Naive thymus-derived CD4-positive, alpha-beta T cell (primary cell): Measurements from ENCODE around the gene PTTG2. TPM values are rescaled to one million over a fixed set of nuclear protein-coding genes. Genes with fewer than 3 reads are reported as not detected.

Experiments used
- ATAC-seq: fragments of 150-1000 bp; cut with Tn5 transposase; 2 replicates; pipeline ENCODE4 v1.10.0; 2021; ENCODE audit warnings: mild to moderate bottlenecking, moderate library complexity
- CTCF ChIA-PET: fragments of 350-600 bp; sonication (Branson Sonifier 250); formaldehyde crosslinking; loops from one replicate; lab custom pipeline; 2021; ENCODE audit warnings: antibody characterized with exemption; lab: Charles Lee
- POLR2A ChIA-PET: fragments of 350-600 bp; sonication (Branson Sonifier 250); formaldehyde crosslinking; loops from one replicate; lab custom pipeline; 2021; ENCODE audit warnings: antibody characterized with exemption, inconsistent platforms; lab: Charles Lee
- DNase-seq, 9 donors: peaks; one replicate each; pipeline versions ENCODE4 v3.0.0 to v3.0.0-alpha.2; 2020 to 2022; ENCODE audit warnings: mixed read lengths in 1 of 9
- H3K27ac ChIP-seq: one replicate; pipeline ENCODE4 v1.7.0; 2013; ENCODE audit warnings: mild to moderate bottlenecking, low read depth, low read length, moderate library complexity
- H3K27me3 ChIP-seq, 2 donors: one replicate each; pipeline ENCODE4 v1.7.0; 2013; ENCODE audit warnings: low read length in 2 of 2, mild to moderate bottlenecking in 2 of 2, moderate library complexity in 2 of 2; ENCODE audit not compliant: control insufficient read depth in 2 of 2, insufficient read depth in 2 of 2
- H3K36me3 ChIP-seq, 3 experiments: 1 replicate in 2 of 3; 2 replicates in 1 of 3; pipeline ENCODE4 v1.7.0; 2013; ENCODE audit warnings: low read length in 3 of 3, mild to moderate bottlenecking in 3 of 3, moderate library complexity in 1 of 3; ENCODE audit not compliant: insufficient read depth in 3 of 3, control insufficient read depth in 2 of 3
- H3K4me1 ChIP-seq, 2 donors: one replicate each; pipeline ENCODE4 v1.7.0; 2013; ENCODE audit warnings: low read length in 2 of 2, mild to moderate bottlenecking in 2 of 2, moderate library complexity in 1 of 2; ENCODE audit not compliant: control insufficient read depth in 2 of 2, insufficient read depth in 2 of 2
- H3K4me3 ChIP-seq: 2 replicates; pipeline ENCODE4 v1.7.0; 2013; ENCODE audit warnings: mild to moderate bottlenecking, low read length
- H3K9me3 ChIP-seq, 3 experiments: 1 replicate in 2 of 3; 2 replicates in 1 of 3; pipeline ENCODE4 v1.7.0; 2013; ENCODE audit warnings: low read length in 3 of 3; ENCODE audit not compliant: control insufficient read depth in 2 of 3
- H3K27ac Mint-ChIP-seq, 9 donors: one replicate each; pipeline ENCODE4 v1.8.0; 2020 to 2022; ENCODE audit warnings: mixed read lengths in 9 of 9, mild to moderate bottlenecking in 8 of 9, moderate library complexity in 5 of 9, inconsistent platforms in 2 of 9
- H3K27me3 Mint-ChIP-seq, 5 donors: one replicate each; pipeline ENCODE4 v1.8.0; 2021 to 2022; ENCODE audit warnings: mixed read lengths in 5 of 5, mild to moderate bottlenecking in 1 of 5
- H3K36me3 Mint-ChIP-seq, 5 donors: one replicate each; pipeline ENCODE4 v1.8.0; 2020 to 2022; ENCODE audit warnings: mixed read lengths in 5 of 5, mild to moderate bottlenecking in 3 of 5, inconsistent platforms in 1 of 5
- H3K4me1 Mint-ChIP-seq, 7 donors: one replicate each; pipeline ENCODE4 v1.8.0; 2020 to 2022; ENCODE audit warnings: mixed read lengths in 7 of 7, mild to moderate bottlenecking in 3 of 7, inconsistent platforms in 1 of 7
- H3K4me3 Mint-ChIP-seq, 10 donors: one replicate each; pipeline ENCODE4 v1.8.0; 2020 to 2022; ENCODE audit warnings: mild to moderate bottlenecking in 10 of 10, mixed read lengths in 10 of 10, moderate library complexity in 6 of 10, inconsistent platforms in 2 of 10
- H3K9me3 Mint-ChIP-seq, 11 donors: one replicate each; pipeline ENCODE4 v1.8.0; 2020 to 2022; ENCODE audit warnings: mixed read lengths in 11 of 11, mild to moderate bottlenecking in 4 of 11, inconsistent platforms in 1 of 11, moderate library complexity in 1 of 11
- intact Hi-C, 2 donors: fragments of 100-400 bp; cut with micrococcal nuclease; formaldehyde crosslinking; loops; one replicate each; pipeline ENCODE4 v1.15.1; 2023
- polyA plus RNA-seq, 2 donors: library from polyadenylated mRNA; unstranded; fragments of 300-500 nt; fragmentation: Illumina TruSeq; gene quantifications; one replicate each; pipeline ENCODE4 v1.2.3, GENCODE V29; 2021
- total RNA-seq, 6 experiments: library from RNA in 5 of 6; stranded (reverse) in 5 of 6; gene quantifications; 1 replicate in 5 of 6; 2 replicates in 1 of 6; pipeline ENCODE4 v1.2.3 and lab custom pipeline; 2021 to 2026

PTTG2 gene
- total and polyA plus RNA-seq, 7 experiments from 2014 or later = 0.56 to 2.5 (median 1.6) TPM

- DNase-seq = no peak
- no peaks in the 10 kb centered on the region for H3K27me3 ChIP-seq
- H3K9me3 ChIP-seq = no peaks in the 10 kb centered on the region
- ATAC-seq = peak; percentile 58
- no peak overlapping the region for H3K4me3 ChIP-seq
- Mint-ChIP-seq H3K27me3 (no peaks in the 10 kb centered on the region), H3K36me3 (peaks cover 8 to 57% (median 27%) of the 10 kb centered on the region in 5 donors), H3K9me3 (peaks cover 0 to 3% (median 0%) of the 10 kb centered on the region in 11 donors), H3K4me1 (peaks cover 9 to 34% (median 23%) of the 10 kb centered on the region in 7 donors), H3K4me3 (no peak overlapping the region), H3K27ac (peak overlapping the region in 2 of 9 donors; percentile 53 to 67)
- H3K27ac ChIP-seq = no peak overlapping the region
- H3K4me1 ChIP-seq = no peaks in the 10 kb centered on the region
- ChIA-PET POLR2A (no interaction called here), CTCF (no interaction called here)
- intact Hi-C loops = no loop called here
- H3K36me3 ChIP-seq = peaks cover 0 to 9% (median 0%) of the 10 kb centered on the region in 3 experiments
These were observed 8.5 kb upstream of the PTTG2 start for GRCh38 chr4:37951461-37952352.

GRCh38 chr4:37953156-37953555 lies 7.0 kb upstream of the PTTG2 start:
- Histone ChIP-seq H3K27me3 (no peaks in the 10 kb centered on the region), H3K4me3 (no peak overlapping the region), H3K36me3 (peaks cover 0 to 9% (median 0%) of the 10 kb centered on the region in 3 experiments), H3K27ac (no peak overlapping the region), H3K4me1 (no peaks in the 10 kb centered on the region), H3K9me3 (no peaks in the 10 kb centered on the region)
- DNase-seq = no peak
- peak overlapping the region in 1 of 9 donors; percentile 69 for H3K27ac Mint-ChIP-seq
- intact Hi-C loops = no loop called here
- H3K9me3 Mint-ChIP-seq = no peaks in the 10 kb centered on the region
- POLR2A ChIA-PET = interaction anchor here (1.0 kb wide), 1 partner anchor 23 kb away, joined by 3 read pairs; no protein-coding TSS in a partner anchor
- H3K4me1 Mint-ChIP-seq = peaks cover 7 to 25% (median 15%) of the 10 kb centered on the region in 7 donors
- peaks cover 8 to 52% (median 28%) of the 10 kb centered on the region in 5 donors for H3K36me3 Mint-ChIP-seq
- no peak for ATAC-seq
- H3K4me3 Mint-ChIP-seq = no peak overlapping the region
- CTCF ChIA-PET = no interaction called here
- H3K27me3 Mint-ChIP-seq = no peaks in the 10 kb centered on the region

GRCh38 chr4:37953620-37954293 lies 6.4 kb upstream of the PTTG2 start:
- no peaks in the 10 kb centered on the region for H3K4me1 ChIP-seq
- H3K9me3 ChIP-seq = no peaks in the 10 kb centered on the region
- H3K4me3 ChIP-seq = no peak overlapping the region
- peaks cover 12 to 53% (median 25%) of the 10 kb centered on the region in 5 donors for H3K36me3 Mint-ChIP-seq
- no peaks in the 10 kb centered on the region for H3K27me3 Mint-ChIP-seq
- H3K27ac Mint-ChIP-seq = peak overlapping the region in 3 of 9 donors; percentile 19 to 74 (median 69)
- ChIA-PET POLR2A (interaction anchor here (1.0 kb wide), 1 partner anchor 23 kb away, joined by 3 read pairs; no protein-coding TSS in a partner anchor), CTCF (no interaction called here)
- no peak overlapping the region for H3K27ac ChIP-seq
- H3K27me3 ChIP-seq = no peaks in the 10 kb centered on the region
- intact Hi-C loops = loop anchor here (1.0 to 2.0 kb wide), 2 partner anchors 24 to 61 kb away; no protein-coding TSS in a partner anchor
- no peak overlapping the region for H3K4me3 Mint-ChIP-seq
- peaks cover 0 to 9% (median 0%) of the 10 kb centered on the region in 3 experiments for H3K36me3 ChIP-seq
- no peak for ATAC-seq
- DNase-seq = no peak
- peaks cover 7 to 21% (median 10%) of the 10 kb centered on the region in 7 donors for H3K4me1 Mint-ChIP-seq
- H3K9me3 Mint-ChIP-seq = no peaks in the 10 kb centered on the region

GRCh38 chr4:37956941-37957340 lies 3.3 kb upstream of the PTTG2 start:
- Mint-ChIP-seq H3K36me3 (peaks cover 8 to 41% (median 17%) of the 10 kb centered on the region in 5 donors), H3K4me3 (no peak overlapping the region), H3K27me3 (no peaks in the 10 kb centered on the region), H3K9me3 (no peaks in the 10 kb centered on the region), H3K27ac (no peak overlapping the region), H3K4me1 (peaks cover 4 to 18% (median 6%) of the 10 kb centered on the region in 7 donors)
- ChIA-PET CTCF (no interaction called here), POLR2A (no interaction called here)
- Histone ChIP-seq H3K27ac (no peak overlapping the region), H3K4me1 (no peaks in the 10 kb centered on the region), H3K4me3 (no peak overlapping the region), H3K27me3 (no peaks in the 10 kb centered on the region), H3K36me3 (peaks cover 0 to 6% (median 0%) of the 10 kb centered on the region in 3 experiments), H3K9me3 (no peaks in the 10 kb centered on the region)
- no peak for ATAC-seq
- intact Hi-C loops = no loop called here
- DNase-seq = no peak

- no peak for DNase-seq
- no peak for ATAC-seq
- no peaks in the 10 kb centered on the region for H3K9me3 Mint-ChIP-seq
- Histone ChIP-seq H3K27me3 (no peaks in the 10 kb centered on the region), H3K4me1 (no peaks in the 10 kb centered on the region), H3K27ac (no peak overlapping the region), H3K4me3 (no peak overlapping the region), H3K9me3 (no peaks in the 10 kb centered on the region), H3K36me3 (no peaks in the 10 kb centered on the region)
- H3K4me1 Mint-ChIP-seq = peaks cover 4 to 22% (median 6%) of the 10 kb centered on the region in 7 donors
- intact Hi-C loops = no loop called here
- CTCF ChIA-PET = interaction anchor here (0.6 kb wide), 1 partner anchor 250 kb away, joined by 3 read pairs; no protein-coding TSS in a partner anchor
- H3K36me3 Mint-ChIP-seq = peaks cover 4 to 23% (median 6%) of the 10 kb centered on the region in 5 donors
- H3K4me3 Mint-ChIP-seq = no peak overlapping the region
- POLR2A ChIA-PET = no interaction called here
- no peaks in the 10 kb centered on the region for H3K27me3 Mint-ChIP-seq
- H3K27ac Mint-ChIP-seq = no peak overlapping the region
These were observed 1.3 kb upstream of the PTTG2 start for GRCh38 chr4:37958932-37959331.

GRCh38 chr4:37960679-37961450 lies 667 bp downstream of the PTTG2 start:
- ATAC-seq (no peak), DNase-seq (no peak)
- Mint-ChIP-seq H3K27me3 (no peaks in the 10 kb centered on the region), H3K9me3 (no peaks in the 10 kb centered on the region), H3K4me3 (no peak overlapping the region), H3K27ac (no peak overlapping the region), H3K36me3 (peaks cover 2 to 16% (median 4%) of the 10 kb centered on the region in 5 donors), H3K4me1 (peaks cover 0 to 21% (median 8%) of the 10 kb centered on the region in 7 donors)
- Histone ChIP-seq H3K4me3 (no peak overlapping the region), H3K27ac (no peak overlapping the region), H3K27me3 (no peaks in the 10 kb centered on the region), H3K4me1 (no peaks in the 10 kb centered on the region), H3K36me3 (no peaks in the 10 kb centered on the region), H3K9me3 (no peaks in the 10 kb centered on the region)
- intact Hi-C loops = no loop called here
- CTCF ChIA-PET = no interaction called here
- POLR2A ChIA-PET = no interaction called here
